ENCODE results near the gene SCN10A.

The SCN10A gene

GRCh38 chr3:38824349-38824748 is 8.3 kb upstream of the SCN10A start:
- TF ChIP-seq CTCF (IDR thresholded peaks at IDR 0.05; ENCODE audit: control insufficient read depth, extremely low read depth, insufficient read depth), result no peak
- DNase-seq (ENCODE audit: low read depth), result no peak
- H3K4me3 ChIP-seq (ENCODE audit: low read depth, low read length), result no peak overlapping the region

- no peak for DNase-seq (ENCODE audit: low read depth)
- no peak for TF ChIP-seq CTCF (IDR thresholded peaks at IDR 0.05; ENCODE audit: control insufficient read depth, extremely low read depth, insufficient read depth)
- no peak overlapping the region for H3K4me3 ChIP-seq (ENCODE audit: low read depth, low read length)
These were observed 7.7 kb upstream of the SCN10A start for GRCh38 chr3:38823722-38824121.

GRCh38 chr3:38823186-38823585 is 7.2 kb upstream of the SCN10A start:
- no peak overlapping the region for H3K4me3 ChIP-seq (ENCODE audit: low read depth, low read length)
- TF ChIP-seq CTCF (IDR thresholded peaks at IDR 0.05; ENCODE audit: control insufficient read depth, extremely low read depth, insufficient read depth), result no peak
- no peak for DNase-seq (ENCODE audit: low read depth)

GRCh38 chr3:38811822-38812221 is 4.2 kb downstream of the SCN10A start:
- no peak for DNase-seq (ENCODE audit: low read depth)
- no peak for TF ChIP-seq CTCF (IDR thresholded peaks at IDR 0.05; ENCODE audit: control insufficient read depth, extremely low read depth, insufficient read depth)
- H3K4me3 ChIP-seq (ENCODE audit: low read depth, low read length), result no peak overlapping the region

- TF ChIP-seq CTCF (IDR thresholded peaks at IDR 0.05; ENCODE audit: control insufficient read depth, extremely low read depth, insufficient read depth), result no peak
- no peak overlapping the region for H3K4me3 ChIP-seq (ENCODE audit: low read depth, low read length)
- peak; percentile 58 for DNase-seq (ENCODE audit: low read depth)
These were observed 10.1 kb downstream of the SCN10A start for GRCh38 chr3:38805765-38806386.

GRCh38 chr3:38805004-38805403 is 11.0 kb downstream of the SCN10A start:
- H3K4me3 ChIP-seq (ENCODE audit: low read depth, low read length), result no peak overlapping the region
- no peak for TF ChIP-seq CTCF (IDR thresholded peaks at IDR 0.05; ENCODE audit: control insufficient read depth, extremely low read depth, insufficient read depth)

GRCh38 chr3:38800511-38800910 is 15.5 kb downstream of the SCN10A start:
- H3K4me3 ChIP-seq (ENCODE audit: low read depth, low read length), result no peak overlapping the region

More at GRCh38 chr3:38805004-38805403, 11.0 kb downstream of the SCN10A start:
- no peak for DNase-seq (ENCODE audit: low read depth)

More at GRCh38 chr3:38800511-38800910, 15.5 kb downstream of the SCN10A start:
- no peak for TF ChIP-seq CTCF (IDR thresholded peaks at IDR 0.05; ENCODE audit: control insufficient read depth, extremely low read depth, insufficient read depth)
- no peak for DNase-seq (ENCODE audit: low read depth)
